HG03025 (cell line): ENCODE measurements around the gene UNC13D.
A peak's percentile ranks its signal among the peaks of the same experiment; 100 is the strongest.

Experiments used
- ATAC-seq: cut with Tn5 transposase; IDR thresholded peaks from one replicate; pipeline ENCODE4 v1.9.1; 2021; ENCODE audit warnings: mild to moderate bottlenecking, moderate library complexity; ENCODE audit not compliant: unreplicated experiment, low FRiP score

Gene UNC13D

GRCh38 chr17:75808905-75809621, 35.1 kb downstream of the UNC13D start:
- ATAC-seq: no peak

DNA sequence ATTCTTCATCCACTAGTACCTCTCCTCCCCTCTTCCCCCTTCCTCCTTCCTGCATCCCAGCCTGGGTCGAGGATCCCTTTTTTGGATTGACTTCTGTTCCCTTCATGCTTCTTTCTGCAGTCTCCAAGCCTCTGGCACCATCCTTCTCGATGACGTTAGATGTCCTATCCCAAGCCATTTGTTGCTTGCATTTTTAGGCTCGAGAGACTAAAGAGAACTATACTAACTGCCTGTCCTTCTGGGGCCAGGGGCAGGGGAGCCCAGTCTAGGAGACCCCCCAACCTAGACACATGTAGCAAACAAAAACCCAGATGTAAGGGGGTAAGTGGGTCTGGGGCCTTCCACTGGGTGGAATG, 35.7 kb downstream of the UNC13D start:
- ATAC-seq: no peak

DNA sequence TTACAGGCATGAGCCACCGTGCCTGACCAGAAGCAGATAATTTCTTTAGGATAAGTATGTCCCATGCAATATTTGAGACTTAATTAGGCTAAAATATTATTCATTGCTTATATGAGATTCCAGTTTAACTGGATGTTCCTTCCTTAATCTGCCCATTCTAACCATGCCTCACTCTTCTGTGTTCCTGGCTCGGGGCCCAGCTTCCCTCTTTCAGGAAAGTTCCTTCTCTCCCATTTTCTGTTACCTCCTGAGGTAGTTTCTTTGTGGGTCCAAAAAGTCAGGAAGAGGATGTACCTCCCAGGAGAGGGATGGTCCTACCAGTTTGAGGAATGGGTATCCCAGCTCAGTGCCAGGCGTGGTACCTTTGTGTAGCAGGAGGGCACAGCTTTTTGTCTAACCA, 36.3 kb downstream of the UNC13D start:
- no peak for ATAC-seq

GRCh38 chr17:75806822-75807500, 37.2 kb downstream of the UNC13D start:
- ATAC-seq: no peak

GRCh38 chr17:75803883-75804282, 40.3 kb downstream of the UNC13D start:
- no peak for ATAC-seq

DNA sequence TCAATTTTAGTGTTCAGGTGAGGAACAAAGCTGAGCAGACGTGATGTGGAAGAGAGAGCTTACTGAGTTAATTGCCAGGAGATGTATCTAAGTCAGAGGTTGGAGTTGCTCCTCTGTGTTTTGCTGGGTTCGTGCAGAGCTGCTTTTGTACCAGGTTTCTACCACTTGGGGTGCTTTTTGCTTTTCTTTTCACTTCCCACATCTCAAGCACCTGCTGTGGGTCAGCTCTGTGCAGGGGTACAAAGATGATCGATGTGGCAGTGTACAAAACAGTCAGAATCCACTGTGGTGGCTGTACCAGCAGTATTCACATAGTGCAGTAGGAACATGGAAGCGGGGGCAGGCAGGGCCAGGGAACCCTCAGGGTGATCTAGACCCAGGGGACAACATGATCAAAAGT, 44.8 kb downstream of the UNC13D start:
- ATAC-seq: no peak

DNA sequence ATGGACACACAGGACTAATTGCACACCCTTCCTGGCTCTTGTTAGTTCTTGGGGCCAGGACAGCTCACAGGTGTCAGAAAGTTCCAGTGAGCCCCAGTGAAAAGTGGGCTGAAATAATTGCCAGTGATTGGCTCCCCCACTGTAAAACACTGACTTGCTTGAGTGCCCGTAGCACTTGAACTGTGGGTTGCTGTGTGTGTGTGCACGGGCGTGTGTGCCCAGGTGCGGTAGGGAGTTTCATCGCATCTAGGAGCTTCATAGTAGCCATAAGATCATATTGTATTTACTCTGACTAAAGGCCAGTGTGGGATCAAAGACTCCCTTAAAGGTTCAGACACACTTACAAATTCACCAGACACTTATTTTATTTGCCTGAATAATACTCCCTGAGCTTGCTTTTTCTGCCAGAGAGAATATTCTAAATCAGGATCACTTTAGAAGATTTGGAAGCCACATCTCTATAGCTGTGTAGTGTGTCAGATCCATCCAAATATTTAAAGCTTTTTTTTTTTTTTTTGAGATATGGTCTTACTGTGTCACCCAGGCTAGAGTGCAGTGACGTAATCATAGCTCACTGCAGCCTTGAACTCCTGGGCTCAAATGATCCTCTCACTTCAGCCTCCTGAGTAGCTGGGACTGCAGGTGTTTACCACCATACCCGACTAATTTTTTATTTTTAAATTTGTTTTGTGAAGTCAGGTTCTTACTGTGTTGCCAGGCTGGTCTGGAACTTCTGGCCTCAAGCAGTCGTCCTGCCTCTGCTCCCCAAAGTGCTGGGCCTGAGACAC, 48.2 kb downstream of the UNC13D start:
- no peak for ATAC-seq

DNA sequence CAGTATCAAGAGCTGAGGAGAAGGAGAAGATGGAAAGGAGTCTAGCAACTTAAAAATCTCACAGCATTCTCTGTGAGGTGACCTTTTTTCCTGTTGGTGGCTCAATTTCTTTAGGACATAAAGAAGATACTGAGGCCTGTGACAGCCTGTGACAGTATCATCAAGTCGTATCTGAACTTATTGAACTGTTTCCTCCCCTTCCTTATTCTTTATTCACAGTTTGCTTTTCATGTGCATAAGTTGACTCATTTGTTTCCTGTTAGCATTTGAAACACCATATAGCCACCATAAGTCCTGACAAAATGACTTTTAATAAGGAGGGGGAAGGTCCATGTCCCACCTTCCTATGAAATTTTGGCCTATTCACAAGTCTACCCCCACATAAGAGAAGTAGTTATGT, 50.7 kb downstream of the UNC13D start:
- ATAC-seq: no peak

DNA sequence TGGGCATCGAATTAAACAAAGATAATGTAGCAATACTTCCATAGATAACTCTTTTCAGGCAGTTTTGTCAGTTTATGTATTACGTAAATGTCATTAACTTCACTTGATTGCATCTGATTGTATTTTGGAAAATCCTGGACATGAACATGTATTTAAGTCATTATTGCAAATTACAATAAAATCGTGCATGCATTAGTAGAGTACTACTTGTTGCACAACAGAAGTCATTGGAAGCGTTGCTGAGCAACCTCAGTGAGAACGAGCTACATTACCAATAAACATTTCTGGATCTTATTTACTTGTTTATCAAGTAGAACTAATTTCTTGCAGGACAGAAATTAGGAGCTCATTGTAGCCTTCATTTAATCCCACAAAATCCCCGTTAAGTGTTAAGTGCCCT, 53.0 kb downstream of the UNC13D start:
- ATAC-seq: no peak

DNA sequence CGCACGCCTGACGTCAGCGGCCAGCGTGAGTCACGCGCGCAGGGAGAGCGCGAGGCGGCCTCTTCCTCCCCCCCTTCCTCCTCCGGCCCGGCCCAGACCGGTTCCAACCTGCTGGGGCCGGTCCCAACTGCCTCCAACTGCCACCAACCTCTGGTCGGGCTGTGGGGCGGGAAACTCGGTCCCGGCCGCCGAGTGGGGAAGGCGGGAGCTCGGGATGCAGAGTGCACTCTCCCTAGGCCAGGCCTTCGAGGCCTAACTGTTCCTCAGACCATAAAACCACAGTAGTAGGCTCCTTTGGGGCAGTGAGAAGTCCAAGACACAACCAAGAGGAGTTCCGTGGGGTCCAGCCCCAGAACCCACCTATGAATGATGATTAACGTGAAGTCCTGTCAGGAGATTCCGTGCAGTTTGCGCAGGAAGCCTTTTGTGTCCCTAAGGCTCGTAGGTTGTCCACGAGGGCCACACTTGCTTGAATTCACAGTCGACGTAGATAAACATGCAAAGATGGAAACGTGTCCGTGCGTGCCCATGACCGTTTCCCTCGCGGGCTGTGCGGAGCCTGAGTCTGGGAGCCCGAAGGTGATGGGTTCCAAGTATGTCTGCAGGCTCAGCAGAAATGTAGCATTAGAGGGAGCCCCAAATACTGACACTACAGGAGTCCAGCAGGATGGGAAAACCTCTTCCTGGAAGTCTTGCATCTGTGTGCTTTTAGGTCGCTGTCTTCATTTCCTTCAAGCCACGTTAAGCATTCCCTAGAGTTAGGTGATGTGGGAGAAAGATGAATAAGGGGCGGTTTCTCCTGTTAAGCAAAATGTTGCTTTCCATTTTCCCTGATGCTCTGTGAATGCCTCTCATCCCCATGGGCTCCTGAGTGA, 59.0 kb downstream of the UNC13D start:
- ATAC-seq: peak; percentile 48

- ATAC-seq: peak; percentile 62
Observed at GRCh38 chr17:75784473-75785015, 59.7 kb downstream of the UNC13D start, which contains the start of gene UNK. Gene UNK (plus strand): TSS chr17:75784806. CDS start chr17:75784881, 75 bp downstream.

- ATAC-seq: peak; percentile 0
Observed at GRCh38 chr17:75783803-75784472, 60.3 kb downstream of the UNC13D start.

GRCh38 chr17:75783069-75783783, 61.0 kb downstream of the UNC13D start:
- no peak for ATAC-seq

GRCh38 chr17:75779987-75780889, 64.0 kb downstream of the UNC13D start:
- ATAC-seq: no peak

DNA sequence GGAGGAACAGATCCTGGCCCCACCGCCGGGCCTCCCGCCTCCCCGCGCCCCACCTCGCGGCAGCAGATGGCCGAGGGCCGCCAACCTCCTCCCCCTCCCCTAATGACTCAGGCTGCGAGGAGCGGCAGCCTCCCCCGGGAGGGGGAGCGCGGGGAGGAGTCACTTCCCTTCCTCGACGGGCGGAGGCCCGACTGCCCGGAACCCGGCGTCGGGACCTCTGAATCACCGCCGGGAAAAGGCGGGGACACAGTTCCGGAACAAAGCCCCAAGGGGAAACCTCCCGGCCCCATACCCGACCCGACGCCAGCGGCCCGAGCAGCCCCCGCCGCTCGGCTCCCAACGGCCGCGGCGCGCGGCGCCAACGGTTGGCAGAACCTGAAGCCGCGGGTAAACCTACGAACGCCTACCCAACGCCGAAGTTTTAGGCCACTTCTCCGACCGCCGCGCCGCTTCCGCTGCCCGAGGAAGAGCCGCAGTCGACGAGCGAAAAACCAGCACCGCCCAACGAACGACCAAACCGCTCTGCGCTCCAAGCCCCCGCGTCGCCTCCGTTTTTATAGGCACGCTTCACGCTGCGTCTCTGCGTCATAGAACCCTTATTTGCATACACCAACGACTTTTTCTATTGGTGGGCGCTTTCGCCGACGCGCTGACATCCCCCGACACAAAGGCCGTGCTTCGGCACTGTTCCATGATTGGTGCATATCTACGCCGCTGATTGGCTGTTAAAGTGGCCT, 64.8 kb downstream of the UNC13D start:
- ATAC-seq: peak; percentile 56

GRCh38 chr17:75778861-75779249, 65.3 kb downstream of the UNC13D start:
- peak; percentile 12 for ATAC-seq
